IPS DF 4.7 (cell line): ENCODE data around the gene TMC1.
"Not testable (repeated sequence)": the region's sequence is repeated elsewhere in the genome, so short reads cannot be mapped to it uniquely, and the experiment has no call there.

Source experiments
- DNase-seq: peaks from one replicate; pipeline ENCODE4 v3.0.0-alpha.2; 2013; ENCODE audit warnings: low spot score; ENCODE audit errors: extremely low read depth

Gene TMC1

DNA sequence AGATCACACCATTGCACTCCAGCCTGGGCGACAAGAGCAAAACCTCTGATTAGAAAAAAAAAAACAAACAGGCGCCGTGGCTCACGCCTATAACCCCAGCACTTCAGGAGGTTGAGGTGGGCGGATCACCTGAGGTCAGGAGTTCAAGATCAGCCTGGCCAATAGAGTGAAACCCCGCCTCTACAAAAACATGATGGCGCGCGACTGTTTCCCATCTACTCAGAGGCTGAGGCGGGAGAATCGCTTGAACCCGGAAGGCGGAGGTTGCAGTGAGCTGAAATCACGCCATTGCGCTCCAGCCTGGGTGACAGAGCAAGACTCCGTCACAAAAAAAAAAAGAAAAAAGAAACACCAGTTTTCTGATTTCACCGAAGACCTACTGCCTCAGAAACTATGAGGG, at the start of gene TMC1:
TMC1 (plus strand) TSS at position 193 of the 400 bp plus-strand sequence. CDS start 127,041 bp downstream, outside the sequence.
- DNase-seq, result not testable (repeated sequence)

GRCh38 chr9:72473474-72474261, 47.7 kb upstream of the TMC1 start:
- DNase-seq, result no peak

DNA sequence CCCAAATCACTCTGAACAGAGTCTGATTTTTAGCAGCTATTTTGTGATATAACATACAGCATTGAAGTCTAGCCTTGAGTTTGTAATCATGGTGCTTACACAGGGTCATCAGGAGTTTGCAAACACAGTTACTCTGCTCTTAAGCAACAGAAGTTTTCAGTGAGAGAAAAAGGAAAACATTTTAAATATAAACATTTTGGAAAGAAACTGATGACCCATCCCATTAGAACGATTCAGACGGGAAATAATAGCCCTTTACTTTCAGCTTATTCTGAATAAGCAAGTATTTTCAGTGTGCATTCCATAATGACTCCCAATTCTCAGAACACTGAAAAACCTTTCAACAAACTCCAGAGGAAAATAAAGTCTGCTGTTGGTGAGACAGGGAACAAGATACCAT, 46.7 kb upstream of the TMC1 start:
- DNase-seq, result no peak

DNA sequence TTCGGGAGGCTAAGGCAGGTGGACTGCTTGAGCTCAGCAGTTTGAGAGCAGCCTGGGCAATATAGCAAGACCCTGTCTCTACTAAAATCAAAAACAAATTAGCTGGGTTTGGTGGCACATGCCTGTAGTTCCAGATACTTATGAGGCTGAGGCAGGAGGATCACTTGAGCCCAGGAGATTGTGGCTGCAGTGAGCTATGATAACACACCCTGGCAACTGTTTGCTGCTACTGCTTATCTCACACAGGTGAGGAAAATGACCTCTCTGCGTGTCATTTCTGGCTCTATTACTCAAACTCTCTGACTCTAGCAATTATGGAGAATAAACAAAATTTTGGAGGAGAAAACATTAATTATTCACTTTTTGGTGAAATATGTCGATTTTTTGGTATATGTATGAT, 45.3 kb upstream of the TMC1 start:
- DNase-seq, result no peak

DNA sequence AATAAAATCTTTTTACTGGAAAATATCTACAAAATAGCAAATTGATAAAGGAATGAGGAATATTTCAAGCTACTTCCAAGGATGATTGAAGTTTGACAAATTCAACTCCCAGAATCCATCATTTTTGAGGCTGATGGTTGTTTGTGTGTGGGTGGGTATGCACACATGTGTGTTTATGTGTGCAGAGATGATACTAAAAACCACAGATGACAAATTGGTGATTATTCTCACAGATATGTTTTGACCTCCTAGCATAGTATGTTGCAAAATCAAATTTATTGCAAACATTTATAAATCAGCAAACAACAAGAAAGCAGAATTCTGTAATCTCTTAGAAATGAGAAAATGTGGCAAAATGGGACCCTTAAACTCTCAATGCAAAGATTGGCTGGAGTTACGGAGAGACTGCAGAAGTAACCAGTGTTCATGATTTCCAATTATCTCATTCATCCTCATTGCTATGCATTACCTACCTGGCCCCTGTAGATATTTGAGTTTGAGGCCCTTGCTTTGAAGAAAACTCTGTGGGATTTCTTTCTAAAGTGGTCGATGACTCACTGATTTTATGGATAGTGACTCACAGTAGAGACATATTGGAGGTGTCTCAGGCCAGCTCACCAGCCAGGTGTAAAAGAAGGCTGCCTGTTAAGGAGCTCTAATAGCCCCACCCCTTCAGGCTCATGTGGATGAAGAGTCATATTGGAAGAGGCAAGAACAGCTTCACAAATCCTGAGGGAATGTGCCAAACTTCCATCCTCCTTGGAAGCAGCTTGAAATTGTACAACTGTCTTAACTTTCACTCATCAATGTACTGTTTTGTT, 44.6 kb upstream of the TMC1 start:
- DNase-seq, result no peak

GRCh38 chr9:72477930-72478518, 43.4 kb upstream of the TMC1 start:
- DNase-seq, result no peak

DNA sequence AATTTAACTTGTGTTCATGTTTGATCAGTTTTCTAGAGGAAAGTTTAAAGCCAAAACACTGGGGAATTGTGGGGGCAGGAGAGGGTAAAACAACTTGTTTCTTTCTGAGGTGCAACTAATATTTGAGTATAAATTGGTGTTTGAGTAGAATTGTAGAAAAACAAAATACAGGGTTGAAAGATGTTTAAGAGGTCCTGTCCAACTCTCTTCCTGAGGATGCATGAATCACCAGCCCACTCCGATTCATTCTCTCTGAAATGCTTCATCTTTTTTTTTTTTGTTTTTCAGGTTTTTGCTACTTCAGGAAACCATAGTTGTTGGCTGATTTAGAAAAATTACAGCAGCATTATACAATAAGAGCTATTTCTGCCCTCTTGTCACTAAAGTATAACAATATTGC, 42.4 kb upstream of the TMC1 start:
- no peak for DNase-seq

DNA sequence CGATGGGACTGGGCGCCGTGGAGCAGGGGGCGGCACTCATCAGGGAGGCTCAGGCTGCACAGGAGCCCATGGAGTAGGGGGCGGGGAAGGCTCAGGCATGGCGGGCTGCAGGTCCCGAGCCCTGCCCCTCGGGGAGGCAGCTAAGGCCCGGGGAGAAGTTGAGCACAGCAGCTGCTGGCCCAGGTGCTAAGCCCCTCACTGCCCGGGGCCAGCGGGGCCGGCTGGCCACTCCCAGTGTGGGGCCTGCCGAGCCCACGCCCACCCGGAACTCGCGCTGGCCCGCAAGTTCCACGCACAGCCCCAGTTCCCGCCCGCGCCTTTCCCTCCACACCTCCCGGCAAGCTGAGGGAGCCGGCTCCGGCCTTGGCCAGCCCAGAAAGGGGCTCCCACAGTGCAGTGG, 41.1 kb upstream of the TMC1 start:
- DNase-seq, result not testable (repeated sequence)

DNA sequence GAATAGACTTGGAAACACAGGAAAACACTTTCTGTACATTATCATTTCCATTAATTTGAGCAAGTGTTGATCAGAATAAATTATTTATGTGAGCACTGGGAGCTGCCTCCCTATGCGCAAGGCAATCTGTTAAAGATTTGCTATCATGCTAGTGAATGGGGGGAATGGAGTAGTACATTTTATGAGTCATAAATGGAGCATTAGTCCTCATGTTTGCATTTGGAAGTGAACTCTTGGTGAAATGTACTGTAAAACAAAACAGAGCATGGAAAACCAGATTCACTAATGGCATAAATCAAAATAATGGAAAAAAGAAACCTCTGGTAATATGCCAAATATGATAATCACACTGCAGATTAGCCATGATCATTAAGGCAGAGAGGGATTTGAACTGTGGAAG, 40.5 kb upstream of the TMC1 start:
- no peak for DNase-seq

- DNase-seq, result no peak
These were observed 35.4 kb upstream of the TMC1 start for GRCh38 chr9:72485821-72486593.

DNA sequence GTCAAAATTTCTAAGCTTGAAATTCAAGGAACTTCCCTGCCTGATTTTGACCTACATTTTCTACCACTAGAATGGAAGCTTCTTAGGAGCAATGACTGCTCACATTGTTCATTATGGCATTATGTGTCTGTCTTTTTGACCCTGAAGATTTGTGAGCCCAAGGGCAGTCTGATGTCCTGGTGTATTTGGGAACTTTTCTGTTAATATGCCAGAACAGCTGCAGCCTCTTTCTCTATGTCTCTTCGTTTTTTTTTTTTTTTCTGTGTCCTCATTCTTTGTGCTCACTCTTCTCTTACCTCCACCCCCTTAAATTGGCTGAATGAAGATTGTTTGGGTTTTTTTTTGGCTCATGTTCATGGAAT, 34.8 kb upstream of the TMC1 start:
- no peak for DNase-seq

- not testable (repeated sequence) for DNase-seq
These were observed 33.7 kb upstream of the TMC1 start for GRCh38 chr9:72487665-72488064.

- DNase-seq, result no peak
These were observed 31.4 kb upstream of the TMC1 start for GRCh38 chr9:72489986-72490385.

DNA sequence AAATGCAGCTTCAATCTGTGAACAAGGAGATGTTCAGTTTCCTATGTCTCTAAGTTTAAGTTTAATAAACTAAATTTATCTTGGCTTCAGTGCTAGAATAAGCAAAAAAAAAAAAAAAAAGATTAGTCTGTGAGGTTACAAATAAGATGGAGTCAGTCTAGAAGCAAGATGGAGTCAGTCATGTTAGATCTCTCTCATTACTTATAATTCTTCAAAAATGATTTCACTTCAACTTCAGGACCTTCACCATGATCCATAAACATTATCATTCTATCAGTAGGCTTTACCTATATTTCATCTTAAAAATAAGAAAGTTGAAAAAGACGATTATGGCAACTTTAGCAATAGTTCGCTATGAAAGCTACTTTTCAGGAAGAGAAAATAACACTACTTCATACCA, 30.2 kb upstream of the TMC1 start:
- no peak for DNase-seq

DNA sequence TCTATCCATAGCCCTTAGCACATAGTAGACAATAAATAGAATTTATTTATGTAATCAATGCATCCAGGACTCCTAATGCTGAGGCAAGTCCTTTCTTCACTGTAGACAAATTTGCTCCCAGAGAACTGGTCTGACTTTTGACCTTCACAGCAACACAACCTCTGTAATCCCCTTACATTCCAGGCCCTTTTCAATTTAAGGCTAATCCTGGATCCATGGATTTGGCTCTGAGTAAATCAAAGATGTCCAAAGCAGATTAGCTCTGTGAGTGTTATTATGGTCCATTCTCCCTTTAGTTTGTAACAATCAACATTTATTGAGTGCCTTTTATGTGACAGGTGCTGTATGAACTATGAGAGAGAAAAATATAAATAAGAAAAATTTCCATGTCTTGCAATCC, 27.4 kb upstream of the TMC1 start:
- DNase-seq, result no peak

- DNase-seq, result no peak
These were observed 23.9 kb upstream of the TMC1 start for GRCh38 chr9:72497447-72498046.

DNA sequence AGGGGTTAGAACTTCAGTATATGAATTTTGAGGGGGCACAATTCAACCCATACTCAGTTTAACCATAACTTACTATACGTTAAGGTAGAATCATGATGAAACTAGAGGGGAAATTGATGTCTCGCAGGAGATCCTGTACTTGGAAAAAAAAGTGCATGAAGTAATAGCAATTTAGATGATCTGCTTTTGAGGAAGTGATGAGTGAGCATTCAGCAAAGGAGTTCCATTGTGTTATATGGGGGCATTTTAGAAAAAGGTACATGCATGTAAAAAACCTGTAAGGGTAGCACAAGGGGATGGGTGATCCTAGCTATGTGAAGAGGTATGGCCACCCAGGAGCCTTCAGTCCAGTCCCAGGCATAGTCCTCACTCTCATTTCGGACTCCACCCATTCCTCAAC, 14.8 kb upstream of the TMC1 start:
- no peak for DNase-seq

GRCh38 chr9:72509053-72509452, 12.4 kb upstream of the TMC1 start:
- no peak for DNase-seq

DNA sequence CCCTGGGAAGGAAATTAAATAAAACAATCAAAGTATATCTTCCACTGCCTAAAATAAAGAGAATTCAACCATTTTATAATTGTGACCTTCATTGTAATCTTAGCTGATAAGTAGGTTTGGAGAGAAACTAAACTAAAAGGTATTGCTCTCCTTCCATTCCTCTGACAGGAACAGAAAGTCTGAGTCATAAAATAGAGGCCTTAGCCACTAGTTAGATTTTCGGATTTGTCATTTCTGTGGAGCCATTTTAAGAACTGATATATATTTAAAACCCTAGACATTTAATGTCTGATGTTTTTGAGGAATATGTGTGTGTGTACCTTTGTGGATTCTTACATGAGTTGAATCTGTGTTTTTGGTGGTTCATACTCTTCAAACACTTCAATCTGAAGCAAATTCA, 11.8 kb upstream of the TMC1 start:
- DNase-seq, result no peak

- DNase-seq, result not testable (repeated sequence)
These were observed 397 bp upstream of the TMC1 start for GRCh38 chr9:72521011-72521410.
